ENCODE results near the gene LRRC8E.

DNA sequence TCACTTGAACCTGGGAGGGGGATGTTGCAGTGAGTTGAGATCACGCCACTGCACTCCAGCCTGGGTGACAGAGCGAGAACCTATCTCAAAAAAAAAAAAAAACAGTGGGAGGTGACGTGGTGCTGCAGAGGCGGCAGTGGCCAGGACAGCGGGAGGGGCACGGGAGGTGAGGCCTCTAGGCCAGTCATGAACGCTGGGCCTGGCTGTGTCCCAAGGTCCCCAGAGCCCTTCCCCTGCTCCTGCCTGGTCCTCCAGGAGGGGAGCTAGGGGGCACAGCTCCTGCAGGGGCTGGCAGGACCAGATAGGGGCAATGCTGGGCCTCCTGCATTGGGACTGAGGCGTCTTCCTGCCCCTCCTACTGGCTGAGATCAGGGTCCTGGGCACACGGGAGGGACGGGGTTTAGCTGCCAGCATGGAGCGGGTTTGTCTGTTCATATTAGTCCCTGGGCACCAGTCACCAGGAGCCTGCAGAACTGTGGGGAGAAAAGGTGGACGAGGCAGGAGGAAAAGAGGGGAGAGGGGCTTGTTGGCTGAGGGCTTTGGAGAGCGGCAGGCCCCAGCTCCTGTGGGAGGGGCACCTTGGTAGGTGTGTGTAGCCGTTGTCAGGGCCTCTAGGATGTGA lies 19.9 kb downstream of the LRRC8E start:
- no peak for TF ChIP-seq RAD21 (IDR thresholded peaks at IDR 0.05; ENCODE audit: low read depth)
- TF ChIP-seq, protein P1, sequence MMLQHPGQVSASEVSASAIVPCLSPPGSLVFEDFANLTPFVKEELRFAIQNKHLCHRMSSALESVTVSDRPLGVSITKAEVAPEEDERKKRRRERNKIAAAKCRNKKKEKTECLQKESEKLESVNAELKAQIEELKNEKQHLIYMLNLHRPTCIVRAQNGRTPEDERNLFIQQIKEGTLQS (IDR thresholded peaks at IDR 0.05) = no peak
- TF ChIP-seq YY1 (IDR thresholded peaks at IDR 0.05; ENCODE audit: extremely low read depth, insufficient replicate concordance, low read depth, low read length) = no peak

Measured in HCT116 (cell line).